Fibroblast of peridontal ligament (primary cell): Measurements from ENCODE around the gene GPR158.
A peak's percentile ranks its signal among the peaks of the same experiment; 100 is the strongest.

ENCODE experiments used
- DNase-seq: peaks from one replicate; pipeline ENCODE4 v3.0.0-alpha.2; 2010; ENCODE audit errors: extremely low read depth

Gene GPR158

DNA sequence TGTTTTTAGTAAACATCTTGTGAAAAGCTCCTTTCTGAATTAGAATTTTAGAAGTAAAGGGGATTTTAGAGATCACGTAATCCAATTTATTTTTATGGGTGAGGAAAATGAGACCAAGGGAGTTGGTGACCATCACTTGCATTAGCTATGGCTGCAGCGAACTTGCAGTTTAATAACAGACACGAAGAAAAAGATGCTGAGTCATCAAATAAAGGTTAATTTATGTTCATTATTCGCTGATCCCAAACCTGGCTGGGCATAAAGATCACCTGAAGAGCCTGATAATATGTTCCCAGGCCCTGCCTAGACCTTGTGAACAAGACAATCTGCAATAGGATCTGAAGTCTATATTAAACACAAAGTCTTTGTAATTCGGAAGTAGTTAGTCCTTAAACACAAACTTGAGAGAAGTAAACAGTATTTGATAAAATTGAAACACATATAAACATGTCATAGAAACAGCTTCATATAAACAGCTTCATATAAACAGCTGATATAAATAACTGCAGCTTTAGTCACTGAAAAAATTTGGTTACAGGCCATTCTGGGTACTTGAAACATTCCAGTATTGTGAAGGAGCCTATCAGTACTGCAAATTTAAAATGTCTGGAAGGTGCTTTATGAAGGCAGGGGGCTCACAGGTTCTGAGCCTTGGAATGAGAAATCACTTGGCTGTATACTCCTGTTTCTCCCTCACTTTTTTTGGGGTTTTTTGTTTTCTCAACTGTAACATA lies 16.5 kb downstream of the GPR158 start:
- no peak for DNase-seq

DNA sequence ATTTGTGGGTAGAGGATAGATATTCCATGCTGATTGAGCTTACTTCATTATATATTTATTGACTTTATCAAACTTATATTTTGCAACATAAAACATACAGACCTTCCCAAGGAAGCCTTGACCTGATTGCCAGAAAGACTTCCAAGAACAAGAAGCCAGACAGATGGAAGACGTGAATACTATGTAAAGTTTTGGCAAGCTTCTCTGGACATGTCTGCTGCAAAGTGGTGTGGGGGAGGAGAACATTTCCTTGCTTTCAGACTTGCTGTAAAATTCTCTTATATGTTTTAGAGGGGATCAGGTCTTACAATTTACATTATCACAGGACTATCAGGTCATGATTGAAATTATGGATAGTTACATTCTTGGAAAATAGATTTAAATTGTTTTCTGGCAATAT lies 23.4 kb downstream of the GPR158 start:
- DNase-seq, result no peak

DNA sequence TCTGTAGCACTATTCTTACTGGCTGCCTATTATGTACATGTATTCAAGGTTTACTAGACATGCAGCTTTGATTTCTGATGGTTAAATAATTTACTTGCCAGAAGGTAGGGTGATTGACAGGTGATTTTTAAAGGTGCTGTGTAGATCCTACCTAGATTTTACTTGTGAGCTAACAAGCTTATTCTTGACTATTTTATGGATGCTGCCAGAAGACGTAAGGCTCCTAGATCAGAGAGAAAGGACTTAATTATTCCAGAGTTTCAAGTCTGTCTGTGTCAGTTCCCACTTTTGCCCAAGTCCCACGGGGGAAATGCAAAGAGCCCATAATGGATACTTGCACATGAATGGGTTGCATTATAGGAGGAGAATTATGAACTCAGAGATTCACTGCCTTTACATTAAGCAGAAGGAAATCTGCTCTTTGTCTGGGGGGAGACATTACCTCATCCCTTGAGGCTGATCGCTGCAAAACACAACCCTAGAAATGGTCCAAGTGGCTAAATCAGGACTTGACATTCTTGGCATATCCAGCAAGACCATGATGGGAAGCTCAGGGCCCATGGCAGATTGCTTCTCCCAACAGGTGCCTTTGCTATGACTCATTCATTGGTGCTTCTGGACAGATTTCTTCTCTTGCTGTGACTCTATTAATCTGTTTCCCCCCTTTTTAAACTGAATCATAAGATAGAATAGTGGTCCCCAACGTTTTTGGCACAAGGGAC lies 32.1 kb downstream of the GPR158 start:
- DNase-seq, result no peak

DNA sequence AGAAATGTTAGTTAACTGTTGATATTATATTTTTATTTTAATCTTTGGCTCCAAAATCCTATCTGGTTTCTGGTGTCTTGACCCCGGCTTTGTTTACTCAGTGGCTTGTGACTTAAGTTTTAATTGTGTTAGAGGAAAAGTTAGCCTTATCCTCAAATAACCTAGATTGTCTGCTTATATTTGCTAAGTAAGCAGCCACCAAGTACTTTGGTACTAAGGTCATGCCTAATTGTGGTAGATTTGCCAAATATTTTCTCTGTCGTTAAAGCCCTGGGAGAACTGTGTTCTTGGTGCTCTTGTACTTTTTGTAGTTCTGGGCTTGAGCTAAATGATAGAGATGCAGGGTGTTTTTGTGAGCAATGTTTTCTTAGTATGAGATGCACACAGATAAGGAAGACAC lies 34.8 kb downstream of the GPR158 start:
- no peak for DNase-seq

DNA sequence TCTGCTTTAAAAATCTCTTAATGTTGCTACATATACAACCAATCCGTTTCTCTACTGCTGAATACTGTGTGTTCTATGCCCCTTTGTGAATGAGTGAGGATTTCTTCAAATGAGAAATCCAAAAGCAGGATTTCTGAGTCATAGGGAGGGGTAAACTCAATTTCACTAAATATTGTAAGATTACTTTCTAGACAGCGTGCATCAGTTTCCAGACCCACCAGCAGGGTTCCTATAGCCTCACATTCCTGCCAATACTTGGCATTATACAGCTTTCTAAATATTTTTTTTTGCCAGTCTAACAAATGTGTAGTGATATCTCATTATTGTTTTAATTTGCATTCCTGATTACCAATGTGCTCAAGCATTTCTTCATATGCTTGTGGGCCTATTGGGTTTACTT lies 35.5 kb downstream of the GPR158 start:
- DNase-seq, result no peak

DNA sequence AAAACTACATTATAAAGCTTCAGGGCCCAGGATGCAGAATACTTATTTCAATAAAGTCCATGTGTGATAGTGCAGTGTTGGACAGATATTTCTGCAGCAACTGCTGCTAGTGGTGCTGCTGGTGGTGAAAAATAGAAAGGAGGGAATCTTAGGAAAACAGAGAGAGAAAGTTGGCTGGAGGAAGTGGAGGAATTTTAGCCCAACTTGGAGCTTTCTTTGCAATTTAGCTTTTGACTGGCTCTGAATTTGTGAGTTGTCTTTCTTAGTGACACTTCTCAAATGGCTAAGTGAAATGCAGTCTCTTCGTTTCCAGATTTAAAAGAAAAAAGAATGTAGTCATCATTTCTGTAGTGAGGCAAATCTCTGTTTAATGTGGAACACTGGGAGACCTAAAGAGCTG lies 45.4 kb downstream of the GPR158 start:
- no peak for DNase-seq

DNA sequence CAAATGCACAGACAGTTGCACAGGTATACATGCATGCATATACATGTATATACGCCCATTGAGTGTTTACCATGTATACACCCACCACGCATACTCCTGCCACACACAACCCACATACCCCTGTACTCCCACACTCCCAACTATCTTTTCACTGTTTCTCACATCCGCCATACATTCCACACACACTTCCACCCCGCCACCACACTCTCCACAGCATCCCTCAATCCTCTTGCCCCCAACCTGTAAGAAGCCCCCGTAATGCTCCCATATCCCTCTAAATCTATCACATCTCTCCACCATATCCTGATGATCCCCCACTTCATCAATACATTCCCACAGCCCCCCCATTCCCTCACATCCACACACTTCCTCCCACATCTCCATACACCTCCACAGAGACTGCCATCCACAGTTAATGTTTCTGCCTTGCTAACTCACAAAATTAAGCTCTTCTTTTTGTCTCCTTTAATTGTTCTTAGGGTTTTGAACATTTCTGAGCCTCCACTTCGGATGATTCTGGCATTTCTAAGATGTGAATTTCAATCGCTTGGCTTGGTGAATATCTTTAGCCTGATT lies 47.4 kb downstream of the GPR158 start:
- DNase-seq, result no peak

DNA sequence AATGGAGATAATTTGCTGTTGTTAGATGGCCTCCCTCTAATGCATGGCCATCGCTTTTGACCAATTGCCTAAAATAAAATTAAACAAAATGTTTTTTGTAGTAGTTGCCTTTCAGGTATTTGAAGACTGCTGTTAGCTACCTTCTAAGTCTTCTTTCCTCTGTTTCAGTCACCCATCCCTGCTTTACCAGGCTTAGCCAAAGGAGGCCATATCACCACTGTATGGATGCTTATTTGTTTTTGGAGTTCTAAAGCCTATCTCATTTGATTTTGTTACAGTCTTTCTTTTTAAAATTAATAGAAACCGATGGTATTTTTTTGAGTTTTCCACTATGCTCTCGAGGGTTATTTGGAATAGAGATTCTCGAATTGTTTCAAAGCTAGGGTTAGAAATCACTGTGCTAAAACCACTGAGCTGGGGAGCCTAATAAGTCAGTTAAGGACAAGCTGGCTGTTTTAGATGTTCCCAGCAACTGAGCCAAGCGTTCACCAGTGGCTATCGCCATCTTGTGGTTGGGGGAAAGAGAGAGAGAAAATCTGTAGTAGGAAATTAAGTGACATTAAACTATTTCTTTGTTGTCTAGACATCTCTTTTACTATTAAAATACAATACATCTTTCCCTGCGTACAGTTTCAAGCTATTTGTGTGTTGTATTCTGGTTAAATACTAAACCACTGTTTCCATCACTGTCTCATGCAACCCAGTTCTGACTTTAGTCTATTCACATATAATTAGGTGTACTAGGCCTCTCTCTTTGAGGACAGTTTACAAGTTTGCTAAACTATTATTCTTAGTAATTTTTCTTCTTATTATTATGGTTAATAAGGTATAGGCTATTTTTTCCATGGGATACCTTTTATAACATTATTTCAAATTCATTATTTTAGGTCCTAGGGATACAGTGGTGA lies 52.2 kb downstream of the GPR158 start:
- DNase-seq, result peak; percentile 51

DNA sequence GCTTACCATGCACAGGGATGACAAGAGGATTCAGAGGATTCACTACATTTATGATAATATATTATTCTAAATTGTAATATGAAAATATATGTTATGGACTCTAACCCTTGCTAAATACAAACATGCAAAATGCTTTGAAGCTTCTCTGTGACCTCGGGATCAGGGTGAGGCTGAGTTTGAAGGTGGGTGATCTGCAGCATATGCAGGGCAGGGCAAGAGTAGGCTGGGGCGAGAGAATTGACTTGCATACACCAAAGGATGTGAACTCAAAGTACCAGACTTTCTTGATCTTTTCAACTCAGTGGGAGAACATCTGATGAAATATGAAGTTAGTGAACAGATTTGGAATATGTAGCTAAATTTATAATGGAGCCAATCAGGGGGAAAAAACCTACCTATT lies 57.0 kb downstream of the GPR158 start:
- DNase-seq, result no peak

DNA sequence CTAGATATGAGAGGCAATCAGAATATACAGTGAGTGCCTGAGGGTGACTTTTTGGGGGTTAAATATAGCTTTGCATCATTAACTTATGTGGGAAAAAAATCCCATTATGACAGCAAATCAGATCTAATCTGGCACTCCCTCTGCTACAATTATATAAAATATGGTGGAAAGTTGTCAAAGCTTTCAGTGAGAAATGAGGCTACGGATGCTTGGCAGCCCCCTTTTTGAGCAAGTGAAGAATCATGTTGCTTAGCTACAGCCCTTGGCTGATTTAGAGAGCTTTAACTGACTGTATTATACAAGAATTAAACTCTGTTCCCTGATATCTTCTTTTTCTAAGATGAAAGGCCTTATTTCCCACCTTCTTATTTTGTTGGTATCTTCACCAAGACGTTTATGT lies 57.4 kb downstream of the GPR158 start:
- no peak for DNase-seq

DNA sequence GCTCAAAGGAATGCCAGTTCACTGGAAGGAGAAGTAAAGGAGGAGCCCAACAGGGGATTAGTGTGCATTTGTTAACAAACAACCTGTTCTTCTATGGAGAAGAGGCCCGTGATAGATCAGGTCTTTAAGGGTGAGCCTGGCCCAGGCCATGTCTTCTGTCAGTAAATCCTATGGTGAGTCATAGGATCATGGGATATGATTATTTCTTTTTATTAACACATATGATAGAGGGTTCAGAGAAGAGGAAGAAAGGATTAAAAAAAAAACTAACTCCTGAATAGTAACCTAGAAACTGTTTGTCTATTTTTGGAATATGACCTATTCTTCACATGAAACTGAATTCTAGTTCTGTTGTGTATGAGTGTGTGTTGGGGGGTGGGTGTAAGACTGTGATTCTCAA lies 70.4 kb downstream of the GPR158 start:
- DNase-seq, result no peak

DNA sequence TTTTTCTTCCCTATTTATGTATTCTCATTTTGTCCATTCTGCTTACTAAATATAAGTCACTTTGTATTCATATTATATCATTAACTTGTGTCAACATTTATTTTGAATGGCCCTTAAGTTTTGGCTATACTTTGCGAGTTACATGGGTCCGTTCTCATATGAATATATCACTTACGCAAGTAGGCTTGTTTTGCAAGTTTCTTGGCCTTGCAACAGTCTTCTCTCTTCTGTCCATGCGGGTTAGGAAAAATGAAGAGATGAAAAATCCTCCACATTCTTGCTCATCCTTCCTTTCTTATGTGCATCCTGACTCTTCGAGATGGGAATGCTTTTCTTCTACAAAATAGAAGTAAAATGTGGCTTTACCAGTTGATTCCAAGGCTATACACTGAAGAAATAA lies 82.8 kb downstream of the GPR158 start:
- DNase-seq, result no peak

DNA sequence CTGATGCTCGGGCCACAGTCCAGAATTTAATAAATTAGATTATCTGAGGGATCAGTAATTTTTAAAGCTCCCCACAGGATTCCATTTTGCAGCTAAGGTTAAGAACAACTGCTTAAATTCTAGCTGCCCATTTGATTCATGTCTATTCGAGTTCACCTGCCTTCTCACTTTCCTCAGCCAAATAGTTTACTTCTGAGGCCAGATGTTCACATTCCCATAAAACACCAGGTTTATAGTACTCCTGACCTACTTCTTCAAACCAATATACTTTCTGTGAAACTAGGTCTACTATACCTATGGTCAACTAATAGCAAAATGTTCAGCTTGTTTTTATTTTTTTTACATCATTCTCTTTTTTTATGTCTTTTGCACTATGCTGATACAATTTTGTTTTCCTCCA lies 86.3 kb downstream of the GPR158 start:
- no peak for DNase-seq

DNA sequence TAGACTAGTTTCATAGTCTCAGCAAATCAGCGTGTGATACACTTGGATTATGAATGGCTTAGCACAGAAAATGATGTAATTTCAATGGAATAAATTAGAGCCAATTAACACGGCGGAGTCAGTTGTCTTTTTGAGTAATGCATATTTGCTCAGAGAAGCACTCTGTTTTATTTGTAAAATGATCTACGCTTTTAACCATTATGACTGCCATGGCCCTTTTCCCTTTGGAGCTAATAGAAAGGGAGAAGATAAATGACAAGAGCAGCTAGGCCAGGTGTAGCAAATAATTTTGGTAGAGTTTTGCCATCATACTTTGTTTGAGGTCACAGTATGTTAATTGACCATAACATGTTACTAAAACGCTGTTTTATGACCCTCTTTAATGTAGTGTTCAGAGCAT lies 86.8 kb downstream of the GPR158 start:
- DNase-seq, result no peak

DNA sequence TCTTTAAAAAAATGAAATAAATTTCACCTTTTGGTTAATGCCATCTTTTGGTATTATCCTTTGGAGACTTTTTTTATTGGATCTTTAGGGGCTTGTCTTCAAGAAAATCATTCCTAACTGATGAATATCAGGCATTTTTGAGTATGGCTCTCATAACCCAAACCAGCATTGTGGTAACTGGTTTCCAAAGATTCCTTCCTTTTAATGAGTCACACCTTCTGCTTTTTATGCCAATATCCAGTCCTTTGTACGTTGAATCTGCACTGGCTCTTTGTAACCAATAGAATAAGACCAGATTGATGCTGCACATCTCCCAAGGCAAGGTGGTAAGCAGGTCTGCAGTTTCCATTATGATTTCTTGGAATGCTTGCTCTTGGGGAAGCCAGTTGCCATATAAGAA lies 89.1 kb downstream of the GPR158 start:
- DNase-seq, result no peak

DNA sequence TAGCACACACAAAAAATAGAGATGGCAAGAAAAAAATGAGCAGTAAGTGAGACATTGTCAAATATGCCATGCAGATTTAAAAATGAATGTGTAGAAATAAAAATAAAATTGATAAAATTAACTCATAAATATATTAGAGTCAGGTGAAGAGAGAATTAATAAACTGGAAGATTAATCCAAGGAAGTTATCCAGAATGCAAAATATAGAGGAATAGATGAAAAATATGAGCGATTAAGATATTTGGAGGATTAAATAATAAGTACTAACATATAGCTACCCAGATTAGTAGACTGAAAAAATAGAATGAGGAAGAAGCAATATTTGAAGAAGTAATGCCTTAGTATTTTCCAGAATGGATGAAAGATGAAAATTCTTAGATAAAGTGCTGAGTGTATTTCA lies 103.4 kb downstream of the GPR158 start:
- DNase-seq, result no peak

DNA sequence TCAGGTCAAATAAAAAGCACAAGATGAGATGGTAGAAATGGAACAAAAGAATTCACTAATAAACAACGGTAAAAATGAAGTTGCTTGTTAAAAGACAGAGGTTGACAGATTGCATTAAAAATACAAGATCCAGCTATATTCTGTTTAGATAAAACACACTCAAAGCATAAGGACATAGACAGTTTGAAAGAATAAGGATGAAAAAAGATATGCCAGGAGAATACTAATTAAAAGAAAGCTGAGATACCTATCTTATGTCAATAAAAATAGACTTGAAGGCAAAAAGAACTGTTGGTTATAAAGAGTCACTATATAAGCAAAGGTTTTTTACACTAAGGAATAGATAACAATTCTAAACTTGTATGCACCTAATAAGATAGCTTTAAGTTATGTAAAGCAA lies 105.3 kb downstream of the GPR158 start:
- DNase-seq, result no peak

DNA sequence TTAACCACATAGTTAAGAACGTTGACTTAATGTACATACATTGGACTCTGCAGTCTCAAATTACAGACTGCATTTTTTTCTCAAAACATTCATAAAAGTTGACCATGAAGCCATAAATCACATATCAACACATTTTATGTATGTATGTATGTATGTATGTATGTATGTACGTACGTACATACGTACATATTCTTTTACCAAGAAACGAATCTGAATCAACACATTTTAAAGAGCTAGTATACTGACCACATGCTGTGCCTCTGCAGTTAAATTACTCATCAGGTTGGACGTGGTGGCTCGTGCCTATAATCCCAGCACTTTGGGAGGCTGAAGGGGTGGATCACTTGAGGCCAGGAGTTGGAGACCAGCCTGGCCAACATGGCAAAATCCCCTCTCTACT lies 105.8 kb downstream of the GPR158 start:
- DNase-seq, result no peak

DNA sequence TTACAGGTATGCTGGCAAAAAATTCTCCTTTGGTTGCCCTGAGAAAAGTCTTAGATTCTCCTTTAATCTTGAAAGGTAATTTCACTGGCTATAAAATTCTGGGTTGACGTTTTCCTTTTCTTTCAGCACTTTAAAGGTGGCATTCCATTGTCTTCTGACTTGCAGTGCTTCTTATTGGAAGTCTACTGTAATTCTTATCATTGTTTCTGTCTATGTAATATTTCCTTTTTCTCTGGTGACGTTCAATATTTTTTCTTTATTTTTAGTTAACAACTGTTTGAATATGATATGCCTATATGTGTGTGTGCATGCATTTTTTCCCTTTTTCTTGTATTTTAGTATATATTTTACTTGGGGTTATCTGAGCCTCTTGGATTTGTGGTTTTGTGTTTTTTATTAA lies 111.0 kb downstream of the GPR158 start:
- DNase-seq, result no peak

DNA sequence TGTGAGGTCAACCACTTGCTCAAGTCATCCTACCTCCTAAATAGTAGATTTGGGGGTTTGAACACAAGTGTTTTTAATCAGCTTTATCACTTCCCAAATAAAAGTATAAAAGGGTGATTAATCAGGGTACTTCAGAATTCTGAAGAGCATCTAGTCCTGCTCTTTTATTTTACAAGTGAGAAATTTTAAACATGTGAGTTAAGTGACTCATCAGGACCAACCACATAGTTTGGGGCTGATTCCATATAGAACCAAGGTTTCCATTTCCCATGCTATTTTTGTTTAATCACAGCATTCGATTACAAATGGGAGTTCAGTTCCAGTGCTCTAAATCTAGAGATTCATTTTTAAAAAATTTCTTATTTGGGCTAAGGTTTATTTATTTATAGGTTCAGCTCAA lies 113.4 kb downstream of the GPR158 start:
- no peak for DNase-seq

DNA sequence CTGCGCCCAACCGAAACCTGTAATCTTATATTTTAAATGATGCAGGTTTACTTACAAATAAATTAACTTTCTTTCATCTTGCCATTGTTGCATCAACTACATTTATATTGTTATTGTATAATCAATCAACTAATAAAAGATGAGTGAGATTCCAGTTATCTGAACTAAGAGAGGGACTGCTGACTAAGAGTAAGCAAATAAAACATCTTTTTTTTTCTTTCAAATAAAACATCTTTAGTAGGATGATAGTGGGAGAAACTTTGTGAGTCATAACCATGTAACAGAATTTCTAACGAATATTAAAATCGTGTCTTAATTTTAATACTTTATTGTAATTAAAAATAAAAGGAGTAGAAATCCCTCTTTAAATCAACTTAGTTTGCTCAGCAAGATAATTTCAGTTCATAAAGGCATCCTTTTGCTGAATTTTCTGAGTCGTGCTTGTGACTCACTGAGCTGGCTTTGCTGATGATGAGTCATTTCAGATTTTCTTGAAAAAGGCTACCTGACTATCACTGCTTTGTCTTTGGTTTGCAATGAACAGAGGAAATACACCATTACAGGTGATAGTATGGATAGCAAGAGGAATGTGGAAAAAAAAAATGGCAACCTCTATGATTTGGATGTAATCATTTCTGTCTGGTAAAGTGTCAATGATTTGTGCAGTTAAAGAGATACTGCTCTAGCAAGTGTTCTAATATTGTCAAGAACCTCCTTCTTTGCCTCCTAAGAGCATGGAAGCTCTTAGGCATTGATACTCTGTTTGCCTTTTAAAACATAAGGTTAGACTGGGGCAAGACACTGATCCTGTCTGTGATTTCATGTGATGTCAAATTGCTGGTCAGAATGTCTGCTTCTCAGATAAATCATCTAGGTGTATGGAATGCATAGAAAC lies 119.5 kb downstream of the GPR158 start:
- no peak for DNase-seq
